Epithelial cell of proximal tubule (primary cell): ENCODE data around the gene GDPD2. TPM values are rescaled to one million over a fixed set of nuclear protein-coding genes. Genes with fewer than 3 reads are reported as not detected.
"Not testable (repeated sequence)": the region's sequence is repeated elsewhere in the genome, so short reads cannot be mapped to it uniquely, and the experiment has no call there.

ENCODE experiments used
- DNase-seq: peaks from one replicate; pipeline ENCODE4 v3.0.0-alpha.2; 2011; ENCODE audit warnings: low read depth
- H3K4me3 ChIP-seq: 2 replicates; pipeline ENCODE4 v1.5.1; 2011; ENCODE audit warnings: low read depth, mild to moderate bottlenecking, low read length
- CTCF ChIP-seq: conservative IDR thresholded peaks from 2 replicates; pipeline ENCODE4 v1.5.1; 2012; ENCODE audit warnings: low read depth, mild to moderate bottlenecking, low read length
- total RNA-seq: library from RNA; depleted of rRNA; stranded (reverse); fragments of >200 nt; gene quantifications from 2 replicates; pipeline ENCODE4 v1.2.3, GENCODE V29; 2015

The GDPD2 gene
- total RNA-seq = not detected in 2 replicates

GRCh38 chrX:70422851-70423341, at the start of gene GDPD2:
Gene GDPD2, plus strand, starts transcription at chrX:70423314. Its CDS starts 1,671 bp downstream, at chrX:70424985.
- TF ChIP-seq CTCF = peak; percentile 48
- no peak for DNase-seq
- no peak within 1 kb of the TSS for H3K4me3 ChIP-seq

- H3K4me3 ChIP-seq = no peak overlapping the region
- no peak for TF ChIP-seq CTCF
- DNase-seq = no peak
Measured at GRCh38 chrX:70386235-70386634, 36.9 kb upstream of the GDPD2 start.

GRCh38 chrX:70398899-70399298, 24.2 kb upstream of the GDPD2 start:
- DNase-seq = no peak
- TF ChIP-seq CTCF = no peak
- H3K4me3 ChIP-seq = no peak overlapping the region

GRCh38 chrX:70400181-70400580, 22.9 kb upstream of the GDPD2 start:
- DNase-seq, H3K4me3 ChIP-seq: not testable (repeated sequence)

GRCh38 chrX:70402721-70403120, 20.4 kb upstream of the GDPD2 start:
- TF ChIP-seq CTCF = no peak

GRCh38 chrX:70405003-70405402, 18.1 kb upstream of the GDPD2 start:
- no peak overlapping the region for H3K4me3 ChIP-seq
- TF ChIP-seq CTCF = no peak
- no peak for DNase-seq

More at GRCh38 chrX:70402721-70403120, 20.4 kb upstream of the GDPD2 start:
- H3K4me3 ChIP-seq = no peak overlapping the region
- no peak for DNase-seq

- no peak overlapping the region for H3K4me3 ChIP-seq
- TF ChIP-seq CTCF = no peak
- no peak for DNase-seq
Measured at GRCh38 chrX:70410921-70411320, 12.2 kb upstream of the GDPD2 start.
